HG02840 (cell line): ENCODE results near the gene DHRS13.
"Not testable (repeated sequence)": the region's sequence is repeated elsewhere in the genome, so short reads cannot be mapped to it uniquely, and the experiment has no call there.

Experiments
- ATAC-seq: cut with Tn5 transposase; IDR thresholded peaks from one replicate; pipeline ENCODE4 v1.9.1; 2021; ENCODE audit warnings: mild to moderate bottlenecking, moderate library complexity, moderate number of reproducible peaks; ENCODE audit not compliant: unreplicated experiment, low FRiP score

Gene DHRS13

DNA sequence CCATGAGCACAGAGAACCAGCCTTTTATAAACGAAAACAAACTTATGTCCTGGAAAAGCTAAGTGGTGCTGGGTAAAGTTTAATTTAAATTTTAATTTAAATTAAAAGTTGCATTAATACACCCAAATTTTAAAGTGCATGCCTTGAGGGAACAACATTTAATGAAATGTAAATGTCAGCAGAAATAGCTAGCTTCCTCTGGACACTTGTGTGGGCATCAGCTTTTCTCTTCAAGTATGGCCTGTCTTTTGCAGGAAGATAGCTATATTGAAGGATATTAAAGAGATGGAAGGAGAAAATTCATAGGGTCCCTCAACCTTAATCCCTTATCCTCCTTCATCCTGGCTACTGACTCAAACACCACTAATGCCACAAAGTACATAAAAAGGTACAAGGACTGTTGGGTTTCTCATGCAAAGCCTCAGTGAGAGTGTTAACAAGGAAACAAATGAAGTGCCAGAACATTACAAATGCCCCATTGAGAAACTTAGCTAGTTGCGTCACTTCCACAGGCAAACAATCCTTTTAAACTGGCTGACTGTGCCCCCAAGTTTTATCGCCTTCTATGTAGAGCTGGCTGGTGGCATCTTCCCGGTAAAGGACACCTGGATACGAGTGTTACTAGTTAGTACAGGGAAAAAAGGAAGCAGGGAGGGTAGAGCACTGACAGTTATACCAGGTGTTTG lies 34.3 kb upstream of the DHRS13 start:
- no peak for ATAC-seq

DNA sequence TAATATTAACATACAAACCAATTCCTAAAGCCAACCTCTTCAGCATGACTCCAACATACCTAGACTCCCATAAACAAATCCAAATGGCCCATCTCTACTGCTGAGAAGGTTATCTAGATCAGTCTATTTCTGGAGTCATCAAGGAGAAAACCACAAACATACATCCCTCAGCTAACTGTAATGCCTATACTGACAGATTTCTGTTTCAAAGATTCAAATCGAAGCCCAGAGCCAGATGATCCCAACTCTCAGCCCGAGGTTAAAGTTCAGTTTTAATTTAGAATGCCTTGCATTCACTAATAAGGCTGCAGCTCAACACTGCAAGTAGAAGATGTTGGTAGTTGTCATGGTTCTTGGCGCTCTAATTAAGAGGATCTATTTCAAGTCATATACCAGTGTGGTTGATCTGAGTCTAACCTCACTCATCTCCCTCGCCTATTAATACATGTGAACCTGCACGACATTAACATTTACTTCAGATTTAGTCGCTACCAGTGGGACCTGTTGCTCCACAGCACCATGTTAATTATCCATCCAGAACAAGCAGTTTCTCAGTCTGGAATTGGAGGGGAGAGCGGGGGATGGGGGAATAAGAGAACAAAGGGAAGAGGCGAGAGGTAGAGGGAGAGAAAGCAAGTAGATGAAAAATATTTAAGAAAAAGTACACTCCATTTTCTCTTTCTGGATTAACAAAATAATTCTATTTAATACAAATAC lies 33.0 kb upstream of the DHRS13 start:
- ATAC-seq, result no peak

GRCh38 chr17:28934508-28934907 lies 31.6 kb upstream of the DHRS13 start:
- ATAC-seq, result not testable (repeated sequence)

DNA sequence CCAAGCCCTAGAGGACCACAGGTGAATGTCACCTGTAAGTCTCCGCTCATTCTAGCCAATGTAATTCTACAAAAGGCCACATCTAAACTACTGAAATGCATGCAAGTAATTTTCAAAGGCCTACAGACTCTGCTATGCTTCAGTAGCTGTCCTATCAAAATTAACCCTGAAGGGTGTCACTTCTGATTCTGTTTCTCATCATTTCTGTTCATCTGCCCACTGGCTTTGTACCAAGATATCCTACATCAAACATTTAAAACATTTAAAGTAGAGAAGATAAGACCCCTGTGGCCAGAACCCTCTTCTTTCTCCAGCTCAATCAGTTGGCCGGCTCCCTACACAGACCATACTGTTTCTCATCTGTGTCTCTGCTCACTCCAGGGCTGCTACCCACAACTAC lies 26.9 kb upstream of the DHRS13 start:
- ATAC-seq, result no peak

- no peak for ATAC-seq
These were observed 25.2 kb upstream of the DHRS13 start for GRCh38 chr17:28928061-28928460.

DNA sequence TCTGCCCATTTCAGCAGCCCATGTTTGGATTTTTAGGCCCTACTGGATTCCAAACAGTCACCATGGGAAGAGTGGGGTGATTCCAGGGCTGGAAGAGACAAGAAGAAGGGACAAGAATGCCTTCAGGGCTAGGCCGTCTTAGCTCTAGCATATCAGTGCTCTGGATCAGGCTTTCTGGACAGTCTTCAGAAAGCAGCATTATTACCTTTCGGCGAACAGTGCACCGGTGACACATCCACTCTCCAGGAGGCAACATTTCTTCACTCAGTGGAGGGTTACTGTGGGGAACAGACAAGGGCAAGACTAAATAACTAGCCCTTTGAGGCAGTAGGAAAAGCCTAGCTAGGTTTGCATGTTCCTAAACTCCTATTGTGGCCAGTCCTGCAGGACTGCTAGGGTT lies 23.9 kb upstream of the DHRS13 start:
- no peak for ATAC-seq

GRCh38 chr17:28926366-28926765 lies 23.5 kb upstream of the DHRS13 start:
- ATAC-seq, result no peak

DNA sequence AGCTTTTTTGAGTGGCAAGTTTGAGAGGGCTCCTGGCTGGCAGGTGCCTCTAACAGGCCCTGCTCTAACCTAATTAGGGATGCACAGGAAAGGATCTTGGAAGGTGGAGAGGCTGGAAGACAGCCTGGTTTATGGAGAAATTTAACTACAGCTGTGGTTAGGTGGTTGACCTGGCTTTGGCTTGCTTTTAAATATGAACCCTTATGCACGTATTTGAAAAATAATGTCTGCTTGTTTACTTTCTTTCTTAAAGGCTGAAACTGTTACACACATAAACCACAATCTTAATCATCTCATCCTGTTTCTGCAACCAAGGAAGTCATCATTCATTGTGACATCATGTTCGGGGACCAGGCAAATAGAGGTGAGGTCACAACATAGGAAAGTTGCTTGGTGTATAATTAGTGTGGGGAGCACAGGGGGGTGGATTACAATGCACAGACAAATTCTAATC lies 23.1 kb upstream of the DHRS13 start:
- ATAC-seq, result no peak

GRCh38 chr17:28920201-28920600 lies 17.3 kb upstream of the DHRS13 start:
- no peak for ATAC-seq

DNA sequence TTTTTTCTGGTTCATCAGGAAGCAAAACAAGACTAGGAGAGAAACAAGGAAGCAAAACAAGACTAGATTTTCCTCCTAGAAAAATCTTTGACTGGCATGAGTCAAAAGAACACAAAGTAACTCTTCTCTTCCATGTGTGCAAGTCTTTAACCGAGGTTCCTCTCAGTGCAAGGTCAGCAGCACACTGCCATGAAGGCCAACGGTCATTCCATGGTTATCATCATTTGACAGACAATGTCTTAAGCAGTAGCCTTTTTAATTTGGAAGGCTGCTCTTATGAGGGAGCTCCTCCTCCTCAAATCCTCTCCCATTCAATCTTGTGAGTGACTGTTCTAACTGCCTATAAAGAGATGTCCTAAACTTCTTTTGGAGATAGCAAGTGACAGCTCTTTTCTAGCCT lies 15.4 kb upstream of the DHRS13 start:
- no peak for ATAC-seq

DNA sequence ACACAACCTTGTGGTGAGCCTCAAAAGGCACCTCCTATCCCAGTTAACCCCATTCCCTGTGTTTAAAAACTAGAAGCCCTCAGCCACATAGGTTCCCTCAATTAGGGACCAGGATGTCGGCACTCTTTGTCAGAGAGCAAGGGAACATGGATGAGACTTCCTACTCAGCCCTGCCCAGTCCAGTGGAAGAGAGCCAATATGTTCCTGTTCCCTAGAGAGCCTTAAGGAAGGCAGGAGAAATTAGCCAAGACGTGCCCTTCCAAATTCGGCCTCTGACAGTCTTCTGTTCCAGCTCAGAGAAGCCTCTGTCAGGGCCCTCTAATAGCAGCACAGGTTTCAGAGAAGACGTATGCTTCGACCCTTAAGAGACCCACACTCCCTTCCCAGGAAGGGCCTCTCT lies 14.6 kb upstream of the DHRS13 start:
- ATAC-seq, result no peak

DNA sequence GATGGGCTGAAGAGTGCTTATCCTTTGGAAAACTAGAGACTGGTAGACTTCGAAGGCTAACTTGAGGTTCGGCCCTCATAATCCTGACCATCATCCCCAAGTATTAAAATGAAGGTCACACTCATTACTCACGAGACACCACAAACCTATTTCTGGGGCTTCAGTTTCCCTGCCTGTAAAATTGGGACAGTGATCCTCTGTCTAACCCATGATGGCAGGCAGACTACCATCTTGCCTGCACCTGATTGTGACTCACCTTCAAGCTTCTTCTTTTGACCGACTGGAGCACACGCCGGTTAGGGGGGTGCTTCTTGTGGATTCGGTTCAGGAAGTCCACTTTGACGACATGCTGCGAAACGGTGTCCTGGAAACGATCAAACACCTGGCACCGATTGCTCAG lies 14.2 kb upstream of the DHRS13 start:
- no peak for ATAC-seq

DNA sequence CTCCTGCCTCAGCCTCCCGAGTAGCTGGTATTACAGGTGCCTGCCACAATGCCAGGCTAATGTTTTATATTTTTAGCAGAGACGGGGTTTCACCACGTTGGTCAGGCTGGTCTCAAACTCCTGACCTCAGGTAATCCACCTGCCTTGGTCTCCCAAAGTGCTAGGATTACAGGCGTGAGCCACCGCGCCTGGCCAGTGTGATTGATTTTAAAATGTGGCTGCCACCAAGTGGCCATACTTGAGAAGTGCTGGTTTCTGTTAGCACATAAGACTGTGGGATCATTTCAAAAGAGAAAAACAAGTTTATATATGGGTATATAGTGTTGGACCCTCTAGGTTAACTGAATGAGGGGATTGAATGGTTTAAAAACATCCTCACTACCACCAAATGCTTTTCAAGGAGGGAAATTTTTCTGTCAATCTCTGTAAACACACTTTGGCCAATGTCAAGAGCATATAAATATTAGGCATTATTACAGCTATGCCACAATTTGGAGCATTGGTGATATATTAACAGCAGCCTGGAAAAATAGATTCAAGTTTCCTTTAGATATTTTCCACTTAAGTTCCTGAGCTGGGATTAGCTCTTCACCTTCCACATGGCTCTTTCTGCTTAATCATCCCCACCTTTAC lies 13.5 kb upstream of the DHRS13 start:
- ATAC-seq, result no peak

DNA sequence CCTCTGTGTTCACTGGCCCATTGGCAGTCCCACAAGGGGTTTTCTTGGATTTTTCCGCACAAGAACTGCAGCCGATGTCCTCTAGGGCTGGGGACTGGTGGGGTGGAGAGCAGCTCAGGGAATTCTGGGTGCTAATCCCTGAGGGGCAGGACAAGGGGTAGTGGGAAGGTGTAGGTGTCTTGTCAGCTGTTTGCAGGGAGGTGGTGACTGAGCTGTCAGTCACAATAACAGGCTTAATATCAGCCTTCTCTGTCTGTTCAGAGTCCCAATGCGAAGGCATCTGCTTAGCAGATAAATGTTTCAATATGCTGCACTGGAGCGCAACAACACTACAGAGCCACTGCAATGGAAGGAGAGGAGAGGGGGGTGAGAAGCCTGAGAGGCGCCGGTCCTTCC lies 10.1 kb upstream of the DHRS13 start:
- no peak for ATAC-seq

DNA sequence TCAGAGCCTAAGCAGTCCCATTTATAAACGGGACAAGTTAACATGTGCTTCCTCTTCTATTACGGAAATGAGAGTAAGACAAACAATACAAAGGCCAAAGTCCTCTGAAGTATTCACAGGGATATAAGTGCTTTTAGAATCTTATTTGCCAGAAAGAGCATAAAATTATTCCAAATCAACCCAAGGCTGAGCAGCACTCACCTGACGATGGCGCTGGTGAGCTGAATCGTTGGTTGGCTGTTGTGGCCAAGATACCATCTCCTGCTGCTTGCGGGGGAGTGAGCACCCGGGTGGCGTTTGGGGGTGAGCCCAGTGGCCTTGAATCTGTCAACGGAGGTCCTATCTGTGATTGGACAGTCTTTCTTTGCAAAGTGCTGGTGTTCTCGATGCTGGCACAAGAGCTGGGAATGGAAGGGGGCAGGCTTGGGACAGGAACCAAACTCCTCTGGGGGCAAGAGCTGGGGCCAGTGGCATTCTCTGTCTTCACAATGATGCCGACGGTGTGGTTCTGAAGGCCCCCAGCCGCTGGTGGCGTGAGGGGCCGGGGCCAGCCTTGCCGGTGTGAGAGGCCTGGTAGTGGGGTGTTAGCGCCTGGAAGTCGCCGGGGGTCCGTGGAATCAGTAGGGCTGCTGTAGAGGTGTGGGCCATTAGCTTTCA lies 9.5 kb upstream of the DHRS13 start:
- no peak for ATAC-seq

DNA sequence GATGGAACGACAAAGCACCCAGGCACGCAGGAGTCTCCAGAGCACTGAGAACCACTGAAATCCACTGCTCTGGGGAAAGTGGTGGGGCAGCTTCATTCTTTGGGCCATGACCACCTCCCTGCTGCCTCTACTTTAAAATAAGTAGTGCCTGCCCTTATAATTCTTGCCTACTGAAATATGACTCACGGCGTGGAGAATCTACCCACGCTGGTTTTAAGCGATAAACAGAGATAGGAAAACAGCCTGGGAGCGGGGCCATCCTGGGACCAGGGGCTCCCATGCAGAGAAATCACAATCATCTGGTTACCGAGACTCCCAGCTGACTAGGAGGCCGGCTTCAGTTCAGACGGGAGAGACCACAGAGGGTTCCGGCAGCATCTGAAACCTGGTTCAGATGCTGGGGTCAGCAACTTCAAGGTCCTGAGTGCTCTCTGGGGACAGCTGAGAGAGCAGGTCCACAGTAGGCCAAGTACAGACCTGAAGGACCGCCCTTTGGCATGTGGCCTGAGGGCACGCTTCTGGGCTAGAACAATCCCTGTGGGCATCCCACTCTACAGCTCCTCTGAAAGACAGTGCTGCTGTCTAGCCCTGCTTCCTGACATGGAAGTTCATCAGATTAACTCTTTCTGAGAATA lies 8.6 kb upstream of the DHRS13 start:
- no peak for ATAC-seq

DNA sequence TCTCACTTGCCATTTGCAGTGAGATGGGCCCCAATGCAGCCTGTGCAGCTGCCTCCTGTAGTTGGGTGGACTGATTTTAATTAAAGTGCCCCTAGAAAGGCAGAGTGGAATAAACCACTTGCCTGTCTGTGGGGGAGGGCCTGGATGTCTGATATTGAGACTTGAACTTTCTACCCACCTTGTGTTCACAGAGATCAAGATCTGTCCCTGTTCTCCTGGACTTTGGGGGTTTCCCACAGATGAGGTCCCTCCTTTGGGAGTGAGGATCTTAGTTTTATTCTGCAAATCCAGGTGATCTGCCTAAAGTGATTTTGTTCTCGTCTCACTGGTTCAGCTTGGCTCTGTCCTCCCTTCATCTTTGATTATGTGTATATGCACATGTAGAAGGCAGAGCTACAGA lies 7.7 kb upstream of the DHRS13 start:
- ATAC-seq, result no peak

DNA sequence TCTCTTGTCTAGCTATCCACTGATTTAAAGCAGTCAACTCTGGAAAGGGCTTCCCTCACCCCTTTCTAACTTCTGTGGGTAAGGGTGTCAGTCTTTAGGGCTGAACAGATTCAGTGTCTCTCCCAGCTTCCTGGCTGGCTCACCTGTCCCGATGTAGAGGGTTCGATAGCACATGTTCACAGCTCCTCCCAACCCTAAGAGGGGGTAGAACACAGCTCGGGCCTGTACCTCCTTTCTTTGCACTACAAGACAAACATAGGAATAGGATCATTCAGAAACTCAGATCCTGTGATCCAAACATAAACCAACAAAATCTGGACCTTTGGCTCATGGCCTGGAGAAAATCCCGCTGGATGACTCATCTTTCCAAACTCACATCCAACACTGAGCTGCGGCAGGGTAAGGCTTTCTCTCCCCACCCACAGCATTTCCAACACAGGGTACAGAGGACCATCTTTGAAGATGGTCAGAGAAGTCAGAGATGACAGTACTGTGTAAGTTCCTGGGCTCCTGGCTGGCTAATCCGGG lies 5.8 kb upstream of the DHRS13 start:
- ATAC-seq, result no peak

DNA sequence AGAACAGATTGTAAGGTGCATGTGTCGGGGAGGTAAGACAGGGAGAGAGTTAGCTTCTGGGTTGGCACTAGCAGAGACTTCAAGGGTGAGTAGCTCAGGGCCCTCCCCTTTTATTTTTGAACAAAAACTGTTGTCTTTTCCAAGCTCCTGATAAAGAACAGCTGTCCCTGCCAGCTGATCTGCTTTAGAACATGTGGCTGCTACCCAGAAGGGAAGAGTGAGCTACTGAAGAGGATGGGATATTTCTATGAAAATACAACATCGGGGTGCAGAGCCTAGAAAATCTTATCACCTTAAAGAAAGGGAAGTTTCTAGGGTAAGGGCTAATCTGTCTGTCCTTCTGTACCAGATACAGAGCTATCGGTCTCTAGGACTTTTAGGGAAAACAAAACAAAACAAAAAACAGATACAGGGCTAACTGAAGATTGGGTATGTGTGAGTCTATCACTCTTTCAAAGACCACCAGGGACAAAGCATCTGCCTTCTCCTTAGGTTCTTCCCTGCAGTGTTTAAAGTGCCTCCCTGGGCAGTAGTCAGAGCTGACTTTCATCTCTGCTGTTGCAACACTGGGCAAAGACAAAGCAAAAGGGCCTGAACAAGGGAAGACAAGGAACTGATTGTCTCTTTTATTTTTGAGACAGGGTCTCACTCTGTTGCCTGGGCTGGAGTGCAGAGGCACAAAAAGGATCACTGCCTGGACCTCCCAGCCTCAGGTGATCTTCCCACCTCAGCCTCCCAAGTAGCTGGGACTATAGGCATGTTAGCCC lies 5.0 kb upstream of the DHRS13 start:
- no peak for ATAC-seq
